Muscle of leg (tissue), 11 donors: ENCODE measurements around the gene CCDC18. TPM values are rescaled to one million over a fixed set of nuclear protein-coding genes. Genes with fewer than 3 reads are reported as not detected.
A peak's percentile ranks its signal among the peaks of the same experiment; 100 is the strongest.

ENCODE experiments used
- DNase-seq: peaks from one replicate; pipeline ENCODE4 v3.0.0; 2013
- H3K27ac ChIP-seq: one replicate; pipeline ENCODE4 v1.5.1; 2013; ENCODE audit warnings: mild to moderate bottlenecking, low read length, control low read depth
- H3K27me3 ChIP-seq: one replicate; pipeline ENCODE4 v1.6.1; 2013; ENCODE audit warnings: low read length; ENCODE audit not compliant: control insufficient read depth, insufficient read depth
- H3K36me3 ChIP-seq: one replicate; pipeline ENCODE4 v1.6.1; 2013; ENCODE audit warnings: low read length; ENCODE audit not compliant: control insufficient read depth, insufficient read depth
- H3K4me1 ChIP-seq: one replicate; pipeline ENCODE4 v1.6.1; 2013; ENCODE audit warnings: low read length; ENCODE audit not compliant: control insufficient read depth, insufficient read depth
- H3K4me3 ChIP-seq: one replicate; pipeline ENCODE4 v1.5.1; 2013; ENCODE audit warnings: low read length, control low read depth
- H3K9me3 ChIP-seq: replicated peaks from 2 replicates; pipeline ENCODE4 v1.6.1; 2013; ENCODE audit warnings: low read depth, low read length; ENCODE audit not compliant: control insufficient read depth
- WGBS: methylation state at CpG from one replicate; pipeline ENCODE4 v1.1.5; 2013; ENCODE audit warnings: missing lambda C conversion rate; ENCODE audit not compliant: insufficient coverage; 5-methylcytosine and 5-hydroxymethylcytosine counted together
- polyA plus RNA-seq, 8 donors: library from polyadenylated mRNA; unstranded; fragments of 120-200 nt; gene quantifications; one replicate each; pipeline versions ENCODE4 v1.2.1 to v1.2.3, GENCODE V29; 2013; ENCODE audit warnings: inconsistent platforms in 1 of 8, low replicate concordance in 1 of 8; ENCODE audit not compliant: insufficient read length in 8 of 8, insufficient read depth in 1 of 8
- total RNA-seq: library from RNA; stranded (reverse); fragments of 120-200 nt; gene quantifications from one replicate; pipeline ENCODE4 v1.2.4, GENCODE V29; 2013

Gene CCDC18
- total and polyA plus RNA-seq, 9 donors = 4.5 to 8.1 (median 5.7) TPM

GRCh38 chr1:93288558-93288957 lies 108.0 kb downstream of the CCDC18 start:
- H3K27ac ChIP-seq = no peak overlapping the region
- no peaks in the 10 kb centered on the region for H3K4me1 ChIP-seq
- H3K36me3 ChIP-seq = peaks cover 8% of the 10 kb centered on the region
- WGBS = 100% methylated on average over 1 of the region's 3 CpGs
- peak; percentile 1 for DNase-seq
- no peak overlapping the region for H3K4me3 ChIP-seq
- H3K9me3 ChIP-seq = no peaks in the 10 kb centered on the region
- H3K27me3 ChIP-seq = no peaks in the 10 kb centered on the region

- no peak for DNase-seq
- no peak overlapping the region for H3K27ac ChIP-seq
- H3K36me3 ChIP-seq = no peaks in the 10 kb centered on the region
- WGBS = no CpG with 5 or more reads among the region's 3 CpGs
- no peak overlapping the region for H3K4me3 ChIP-seq
- H3K9me3 ChIP-seq = no peaks in the 10 kb centered on the region
- no peaks in the 10 kb centered on the region for H3K4me1 ChIP-seq
- H3K27me3 ChIP-seq = no peaks in the 10 kb centered on the region
Measured at GRCh38 chr1:93296555-93297154, 116.1 kb downstream of the CCDC18 start.

GRCh38 chr1:93301131-93301530 lies 120.6 kb downstream of the CCDC18 start:
- no peaks in the 10 kb centered on the region for H3K36me3 ChIP-seq
- H3K4me3 ChIP-seq = no peak overlapping the region
- DNase-seq = no peak
- no CpG with 5 or more reads among the region's 1 CpG for WGBS
- H3K4me1 ChIP-seq = no peaks in the 10 kb centered on the region
- no peaks in the 10 kb centered on the region for H3K27me3 ChIP-seq
- no peaks in the 10 kb centered on the region for H3K9me3 ChIP-seq
- no peak overlapping the region for H3K27ac ChIP-seq

- DNase-seq = no peak
- no peak overlapping the region for H3K4me3 ChIP-seq
- 90% methylated on average over 4 of the region's 5 CpGs for WGBS
Measured at GRCh38 chr1:93302078-93302477, 121.6 kb downstream of the CCDC18 start.

GRCh38 chr1:93304716-93305138 lies 124.2 kb downstream of the CCDC18 start:
- H3K4me3 ChIP-seq = no peak overlapping the region
- H3K4me1 ChIP-seq = no peaks in the 10 kb centered on the region
- no peaks in the 10 kb centered on the region for H3K27me3 ChIP-seq
- DNase-seq = peak; percentile 75
- no peaks in the 10 kb centered on the region for H3K9me3 ChIP-seq
- no peaks in the 10 kb centered on the region for H3K36me3 ChIP-seq
- no CpG with 5 or more reads among the region's 2 CpGs for WGBS
- no peak overlapping the region for H3K27ac ChIP-seq

More at GRCh38 chr1:93302078-93302477, 121.6 kb downstream of the CCDC18 start:
- H3K27me3 ChIP-seq = no peaks in the 10 kb centered on the region
- no peaks in the 10 kb centered on the region for H3K36me3 ChIP-seq
- no peaks in the 10 kb centered on the region for H3K9me3 ChIP-seq
- no peaks in the 10 kb centered on the region for H3K4me1 ChIP-seq
- no peak overlapping the region for H3K27ac ChIP-seq

GRCh38 chr1:93306920-93307319 lies 126.4 kb downstream of the CCDC18 start:
- no peak overlapping the region for H3K27ac ChIP-seq
- H3K27me3 ChIP-seq = no peaks in the 10 kb centered on the region
- no peaks in the 10 kb centered on the region for H3K4me1 ChIP-seq
- no peak for DNase-seq
- H3K4me3 ChIP-seq = no peak overlapping the region
- H3K9me3 ChIP-seq = no peaks in the 10 kb centered on the region
- no peaks in the 10 kb centered on the region for H3K36me3 ChIP-seq

- H3K4me1 ChIP-seq = no peaks in the 10 kb centered on the region
- no peak overlapping the region for H3K4me3 ChIP-seq
- WGBS = 83% methylated on average over 1 of the region's 4 CpGs
- no peaks in the 10 kb centered on the region for H3K36me3 ChIP-seq
- no peak for DNase-seq
- H3K9me3 ChIP-seq = no peaks in the 10 kb centered on the region
- H3K27ac ChIP-seq = no peak overlapping the region
- H3K27me3 ChIP-seq = no peaks in the 10 kb centered on the region
Measured at GRCh38 chr1:93313026-93313425, 132.5 kb downstream of the CCDC18 start.

- no peaks in the 10 kb centered on the region for H3K4me1 ChIP-seq
- no peak overlapping the region for H3K4me3 ChIP-seq
- 48% methylated on average over 2 of the region's 2 CpGs for WGBS
- H3K9me3 ChIP-seq = no peaks in the 10 kb centered on the region
- no peaks in the 10 kb centered on the region for H3K27me3 ChIP-seq
- no peak overlapping the region for H3K27ac ChIP-seq
- H3K36me3 ChIP-seq = no peaks in the 10 kb centered on the region
- DNase-seq = peak; percentile 79
Measured at GRCh38 chr1:93317207-93317606, 136.7 kb downstream of the CCDC18 start.

- no peak for DNase-seq
- Histone ChIP-seq H3K4me3 (no peak overlapping the region), H3K27ac (no peak overlapping the region), H3K36me3 (no peaks in the 10 kb centered on the region), H3K27me3 (no peaks in the 10 kb centered on the region), H3K4me1 (no peaks in the 10 kb centered on the region), H3K9me3 (no peaks in the 10 kb centered on the region)
- 94% methylated on average over 1 of the region's 2 CpGs for WGBS
Measured at GRCh38 chr1:93317943-93318342, 137.4 kb downstream of the CCDC18 start.

GRCh38 chr1:93321720-93322119 lies 141.2 kb downstream of the CCDC18 start:
- no peak overlapping the region for H3K27ac ChIP-seq
- no peak for DNase-seq
- no peaks in the 10 kb centered on the region for H3K36me3 ChIP-seq
- WGBS = 67% methylated on average over 1 of the region's 1 CpG
- no peaks in the 10 kb centered on the region for H3K27me3 ChIP-seq
- H3K9me3 ChIP-seq = no peaks in the 10 kb centered on the region
- no peak overlapping the region for H3K4me3 ChIP-seq
- no peaks in the 10 kb centered on the region for H3K4me1 ChIP-seq

GRCh38 chr1:93322349-93322748 lies 141.8 kb downstream of the CCDC18 start:
- H3K27ac ChIP-seq = no peak overlapping the region
- no peaks in the 10 kb centered on the region for H3K27me3 ChIP-seq
- no CpG with 5 or more reads among the region's 3 CpGs for WGBS
- no peak for DNase-seq
- H3K9me3 ChIP-seq = no peaks in the 10 kb centered on the region
- H3K4me3 ChIP-seq = no peak overlapping the region
- no peaks in the 10 kb centered on the region for H3K36me3 ChIP-seq
- H3K4me1 ChIP-seq = no peaks in the 10 kb centered on the region
